Keratinocyte (primary cell): Measurements from ENCODE around the gene SEC14L5. TPM values are rescaled to one million over a fixed set of nuclear protein-coding genes. Genes with fewer than 3 reads are reported as not detected.

Experiments used
- DNase-seq: peaks from one replicate; pipeline ENCODE4 v3.0.0-alpha.2; 2011; ENCODE audit warnings: low read depth, missing footprints, low spot score
- FAIRE-seq: peaks from 2 replicates; lab custom pipeline; 2011; peaks lifted over from hg19 to GRCh38; lab: Jason Lieb, UNC
- H2AFZ ChIP-seq: 2 replicates; pipeline ENCODE4 v1.6.0; 2012; ENCODE audit warnings: low read length, control low read depth, inconsistent platforms; ENCODE audit not compliant: control insufficient read depth
- H3K27ac ChIP-seq: 2 replicates; pipeline ENCODE4 v1.5.1; 2011; ENCODE audit warnings: low read length; ENCODE audit not compliant: control insufficient read depth, insufficient read depth
- H3K27me3 ChIP-seq: 3 replicates; pipeline ENCODE4 v1.6.0; 2011; ENCODE audit warnings: low read length; ENCODE audit not compliant: control insufficient read depth, insufficient read depth; ENCODE audit errors: extremely low read depth
- H3K36me3 ChIP-seq, 2 experiments: 2 replicates in 1 of 2; 3 replicates in 1 of 2; pipeline ENCODE4 v1.5.1; 2011; ENCODE audit warnings: low read length in 2 of 2, mild to moderate bottlenecking in 1 of 2; ENCODE audit not compliant: control insufficient read depth in 2 of 2, insufficient read depth in 2 of 2; ENCODE audit errors: extremely low read depth in 1 of 2
- H3K4me1 ChIP-seq: 3 replicates; pipeline ENCODE4 v1.5.1; 2011; ENCODE audit warnings: low read length; ENCODE audit not compliant: control insufficient read depth, insufficient read depth; ENCODE audit errors: extremely low read depth
- H3K4me2 ChIP-seq: 3 replicates; pipeline ENCODE4 v1.6.0; 2011; ENCODE audit warnings: low read depth, low read length; ENCODE audit not compliant: control insufficient read depth, insufficient read depth; ENCODE audit errors: extremely low read depth
- H3K4me3 ChIP-seq, 3 experiments: fragments of 200-600 bp in 1 of 3; sonication (generic) in 1 of 3; 2 replicates in 2 of 3; 3 replicates in 1 of 3; pipeline ENCODE4 v1.5.1; 2011 to 2016; ENCODE audit warnings: low read length in 3 of 3, mild to moderate bottlenecking in 3 of 3, control low read depth in 2 of 3, inconsistent platforms in 1 of 3, low read depth in 1 of 3, mixed read lengths in 1 of 3, mixed run types in 1 of 3, moderate library complexity in 1 of 3; ENCODE audit not compliant: control insufficient read depth in 2 of 3, insufficient read depth in 2 of 3; ENCODE audit errors: extremely low read depth in 1 of 3
- H3K79me2 ChIP-seq: 2 replicates; pipeline ENCODE4 v1.6.0; 2012; ENCODE audit warnings: low read length; ENCODE audit not compliant: control insufficient read depth, insufficient read depth
- H3K9ac ChIP-seq: 3 replicates; pipeline ENCODE4 v1.6.0; 2011; ENCODE audit warnings: low read length; ENCODE audit not compliant: control insufficient read depth, insufficient read depth; ENCODE audit errors: extremely low read depth
- H3K9me1 ChIP-seq: 3 replicates; pipeline ENCODE4 v1.6.0; 2011; ENCODE audit warnings: low read length; ENCODE audit not compliant: control insufficient read depth, insufficient read depth; ENCODE audit errors: extremely low read depth
- H3K9me3 ChIP-seq: 2 replicates; pipeline ENCODE4 v1.5.1; 2012; ENCODE audit warnings: low read depth, low read length; ENCODE audit not compliant: control insufficient read depth
- H4K20me1 ChIP-seq: 3 replicates; pipeline ENCODE4 v1.6.0; 2011; ENCODE audit warnings: low read length; ENCODE audit not compliant: control insufficient read depth, insufficient read depth; ENCODE audit errors: extremely low read depth
- CTCF ChIP-seq, 3 experiments: IDR thresholded peaks in 1 of 3; conservative IDR thresholded peaks in 1 of 3; optimal IDR thresholded peaks in 1 of 3; 2 replicates in 2 of 3; 3 replicates in 1 of 3; pipeline versions ENCODE3 to v1.5.1; 2011; ENCODE audit warnings: low read length in 3 of 3, mild to moderate bottlenecking in 3 of 3, moderate library complexity in 2 of 3, control low read depth in 1 of 3, inconsistent platforms in 1 of 3; ENCODE audit not compliant: insufficient read depth in 2 of 3; ENCODE audit errors: extremely low read depth in 1 of 3
- EZH2 ChIP-seq: IDR thresholded peaks from one replicate; pipeline ENCODE4 v1.6.1; 2012; ENCODE audit warnings: inconsistent platforms, mild to moderate bottlenecking, low read length, moderate library complexity
- dilution Hi-C: fragments of 300-500 bp; cut with MboI; formaldehyde crosslinking; loops from one replicate; pipeline ENCODE4 v1.7.0; 2020; ENCODE audit warnings: low sequenced_read_pairs; ENCODE audit not compliant: extremely low pct_ligation_motif_present
- polyA plus RNA-seq, 5 experiments: library from polyadenylated mRNA; depleted of rRNA in 3 of 5; stranded (reverse) in 3 of 5; stranded (forward) in 1 of 5; unstranded in 1 of 5; fragments of >200 nt; gene quantifications; 1 replicate in 1 of 5; 2 replicates in 3 of 5; 3 replicates in 1 of 5; pipeline versions ENCODE4 v1.2.1 to v1.2.3, GENCODE V29; 2011 to 2012; ENCODE audit warnings: missing spikeins in 2 of 5, low read depth in 1 of 5, low replicate concordance in 1 of 5

SEC14L5 gene
- polyA plus RNA-seq, 1 donor (not counting 4 experiments of a cell fraction or from before 2014, with no cell fraction given): 0.08 TPM

DNA sequence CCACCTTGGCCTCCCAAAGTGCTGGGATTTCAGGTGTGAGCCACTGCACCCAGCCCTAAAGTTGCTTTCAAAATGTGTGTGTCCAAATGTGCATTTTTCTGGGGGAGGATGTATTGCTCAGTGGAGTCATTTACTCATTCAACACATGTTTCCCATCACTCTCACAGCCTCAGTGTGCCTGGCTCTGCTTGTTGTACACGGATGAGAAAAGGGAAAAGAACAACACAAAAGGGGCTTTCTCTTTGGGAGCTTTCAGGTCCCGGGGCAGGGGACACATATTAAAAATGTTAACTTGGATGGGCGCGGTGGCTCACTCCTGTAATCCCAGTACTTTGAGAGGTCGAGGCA lies 19.5 kb upstream of the SEC14L5 start:
- H3K79me2 ChIP-seq: peaks cover 10% of the 10 kb centered on the region
- H3K9ac ChIP-seq: no peak overlapping the region
- TF ChIP-seq CTCF (optimal IDR thresholded peaks at IDR 0.05 in 1 of 3, IDR thresholded peaks at IDR 0.05 in 1 of 3, conservative IDR thresholded peaks at IDR 0.05 in 1 of 3; ENCODE audit: extremely low read depth in 1 of 3, insufficient read depth in 2 of 3, low read length in 3 of 3): no peak
- no peak for TF ChIP-seq EZH2
- no peak overlapping the region for H2AFZ ChIP-seq
- H3K9me3 ChIP-seq: no peaks in the 10 kb centered on the region
- no peak overlapping the region for H3K4me2 ChIP-seq
- no peaks in the 10 kb centered on the region for H3K9me1 ChIP-seq
- H3K27ac ChIP-seq: no peak overlapping the region
- peaks cover 38% of the 10 kb centered on the region for H3K4me1 ChIP-seq
- no peaks in the 10 kb centered on the region for H3K27me3 ChIP-seq
- no peaks in the 10 kb centered on the region for H4K20me1 ChIP-seq
- no peak for DNase-seq
- H3K4me3 ChIP-seq: no peak overlapping the region
- dilution Hi-C loops: no loop called here
- no peaks in the 10 kb centered on the region for H3K36me3 ChIP-seq
- no peak for FAIRE-seq

DNA sequence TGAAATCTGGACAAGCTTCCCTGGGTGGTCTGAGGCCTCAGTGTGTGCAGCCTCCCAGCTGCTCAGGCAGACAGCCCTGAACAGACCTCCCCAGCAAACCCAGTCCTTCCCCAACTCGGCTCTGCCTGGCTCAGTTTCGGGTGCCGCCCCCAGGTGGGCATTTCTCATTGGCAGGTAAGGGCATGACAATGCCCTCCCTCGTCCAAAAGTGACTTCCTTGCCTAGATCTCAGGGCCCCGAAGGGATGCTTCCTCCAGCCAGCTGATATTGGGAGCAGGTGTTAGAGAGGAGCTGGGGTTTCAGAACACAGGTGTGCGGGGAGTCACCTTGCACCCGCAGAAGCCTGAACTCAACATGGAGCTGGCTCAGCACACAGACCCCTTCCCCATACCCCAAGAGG lies 17.4 kb upstream of the SEC14L5 start:
- peaks cover 49% of the 10 kb centered on the region for H3K4me1 ChIP-seq
- dilution Hi-C loops: no loop called here

More for the DNA sequence above, 17.4 kb upstream of the SEC14L5 start:
- Histone ChIP-seq H3K4me3 (no peak overlapping the region), H3K79me2 (peaks cover 3% of the 10 kb centered on the region), H3K27me3 (no peaks in the 10 kb centered on the region), H2AFZ (no peak overlapping the region), H3K9ac (no peak overlapping the region), H3K4me2 (no peak overlapping the region), H3K9me3 (no peaks in the 10 kb centered on the region), H4K20me1 (no peaks in the 10 kb centered on the region), H3K9me1 (no peaks in the 10 kb centered on the region), H3K36me3 (no peaks in the 10 kb centered on the region), H3K27ac (no peak overlapping the region)
- DNase-seq: no peak
- no peak for FAIRE-seq
- TF ChIP-seq CTCF (optimal IDR thresholded peaks at IDR 0.05 in 1 of 3, IDR thresholded peaks at IDR 0.05 in 1 of 3, conservative IDR thresholded peaks at IDR 0.05 in 1 of 3; ENCODE audit: extremely low read depth in 1 of 3, insufficient read depth in 2 of 3, low read length in 3 of 3): no peak
- no peak for TF ChIP-seq EZH2
